GM20000 (cell line): ENCODE data around the gene HOXB13.

Source experiments
- DNase-seq: peaks from one replicate; pipeline ENCODE4 v3.0.0; 2012; ENCODE audit warnings: low spot score
- TF ChIP-seq, protein P1 (sequence below): IDR thresholded peaks from 2 replicates; pipeline ENCODE4 v1.5.1; 2012; ENCODE audit warnings: mild to moderate bottlenecking, control low read depth; ENCODE audit errors: extremely low read depth, missing control alignments

HOXB13 gene

GRCh38 chr17:48752399-48753288 is 24.1 kb upstream of the HOXB13 start:
- TF ChIP-seq, protein P1, sequence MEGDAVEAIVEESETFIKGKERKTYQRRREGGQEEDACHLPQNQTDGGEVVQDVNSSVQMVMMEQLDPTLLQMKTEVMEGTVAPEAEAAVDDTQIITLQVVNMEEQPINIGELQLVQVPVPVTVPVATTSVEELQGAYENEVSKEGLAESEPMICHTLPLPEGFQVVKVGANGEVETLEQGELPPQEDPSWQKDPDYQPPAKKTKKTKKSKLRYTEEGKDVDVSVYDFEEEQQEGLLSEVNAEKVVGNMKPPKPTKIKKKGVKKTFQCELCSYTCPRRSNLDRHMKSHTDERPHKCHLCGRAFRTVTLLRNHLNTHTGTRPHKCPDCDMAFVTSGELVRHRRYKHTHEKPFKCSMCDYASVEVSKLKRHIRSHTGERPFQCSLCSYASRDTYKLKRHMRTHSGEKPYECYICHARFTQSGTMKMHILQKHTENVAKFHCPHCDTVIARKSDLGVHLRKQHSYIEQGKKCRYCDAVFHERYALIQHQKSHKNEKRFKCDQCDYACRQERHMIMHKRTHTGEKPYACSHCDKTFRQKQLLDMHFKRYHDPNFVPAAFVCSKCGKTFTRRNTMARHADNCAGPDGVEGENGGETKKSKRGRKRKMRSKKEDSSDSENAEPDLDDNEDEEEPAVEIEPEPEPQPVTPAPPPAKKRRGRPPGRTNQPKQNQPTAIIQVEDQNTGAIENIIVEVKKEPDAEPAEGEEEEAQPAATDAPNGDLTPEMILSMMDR = no peak
- DNase-seq = no peak

- DNase-seq = no peak
- TF ChIP-seq, protein P1 = no peak
Observed at GRCh38 chr17:48751733-48752398, 23.3 kb upstream of the HOXB13 start.

DNA sequence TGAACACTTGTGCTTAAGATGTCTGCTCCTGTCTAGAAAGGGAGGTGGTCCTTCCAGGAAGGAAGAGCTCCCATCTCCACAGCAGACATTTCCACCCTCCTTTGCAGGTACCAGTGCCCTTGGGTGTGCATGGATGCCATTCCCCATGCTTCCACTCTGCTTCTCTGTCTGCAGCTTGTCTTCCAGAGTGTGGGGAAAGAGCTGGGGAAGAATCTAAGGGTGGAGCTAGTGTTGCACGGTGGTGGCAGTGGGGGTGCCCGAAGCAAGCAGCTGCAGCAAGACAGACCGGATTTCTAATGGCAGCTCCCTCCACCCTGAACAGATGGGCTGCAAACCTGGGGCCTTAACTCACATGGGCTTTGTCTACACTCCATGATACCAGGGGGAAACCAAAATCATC is 22.6 kb upstream of the HOXB13 start:
- no peak for DNase-seq
- TF ChIP-seq, protein P1 = no peak

DNA sequence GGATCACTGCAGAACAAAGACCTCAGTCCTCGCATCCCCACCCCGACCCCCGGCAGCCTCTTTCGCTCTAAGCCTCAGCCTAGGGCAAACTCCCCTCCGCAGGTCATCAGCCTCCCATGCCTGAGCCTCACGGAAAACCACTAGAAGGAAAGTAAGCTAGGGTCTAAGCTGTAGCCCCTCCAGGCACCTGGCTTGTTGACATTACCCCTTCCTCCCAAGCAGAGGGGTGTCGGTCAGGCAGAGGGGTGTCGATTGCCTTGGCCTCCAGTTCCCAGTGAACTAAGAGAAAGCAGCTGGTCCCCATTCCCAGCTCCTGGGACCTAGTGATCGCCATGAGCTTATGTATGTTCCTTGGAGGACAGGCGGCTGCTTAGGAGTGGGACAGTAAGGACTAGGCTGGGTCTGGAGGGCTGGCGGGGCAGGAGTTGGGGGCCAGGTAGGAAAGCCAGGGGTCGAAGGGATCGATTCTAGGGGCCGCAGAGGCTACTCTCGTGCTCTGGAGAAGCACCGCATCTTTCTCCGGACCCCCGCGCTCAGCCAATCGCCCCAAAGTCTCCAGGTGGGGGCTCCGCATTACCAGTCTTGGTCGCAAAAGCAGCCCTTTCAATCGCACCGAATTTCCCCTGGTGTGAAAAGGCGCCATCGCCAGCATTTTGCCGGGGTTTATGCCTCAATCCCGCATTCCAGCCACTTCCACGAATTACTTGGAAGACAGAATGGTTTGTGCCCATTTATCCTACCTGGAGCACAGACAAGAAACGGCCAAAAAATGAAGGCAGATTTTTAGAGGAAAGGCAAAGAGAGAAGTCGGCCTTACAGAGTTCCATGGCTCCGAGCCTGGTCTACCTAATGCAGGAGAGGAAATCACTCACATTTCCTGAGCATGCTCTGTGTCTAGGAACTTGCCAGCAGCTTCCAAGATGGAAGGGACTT is 21.3 kb upstream of the HOXB13 start:
- DNase-seq = no peak
- TF ChIP-seq, protein P1 = no peak

DNA sequence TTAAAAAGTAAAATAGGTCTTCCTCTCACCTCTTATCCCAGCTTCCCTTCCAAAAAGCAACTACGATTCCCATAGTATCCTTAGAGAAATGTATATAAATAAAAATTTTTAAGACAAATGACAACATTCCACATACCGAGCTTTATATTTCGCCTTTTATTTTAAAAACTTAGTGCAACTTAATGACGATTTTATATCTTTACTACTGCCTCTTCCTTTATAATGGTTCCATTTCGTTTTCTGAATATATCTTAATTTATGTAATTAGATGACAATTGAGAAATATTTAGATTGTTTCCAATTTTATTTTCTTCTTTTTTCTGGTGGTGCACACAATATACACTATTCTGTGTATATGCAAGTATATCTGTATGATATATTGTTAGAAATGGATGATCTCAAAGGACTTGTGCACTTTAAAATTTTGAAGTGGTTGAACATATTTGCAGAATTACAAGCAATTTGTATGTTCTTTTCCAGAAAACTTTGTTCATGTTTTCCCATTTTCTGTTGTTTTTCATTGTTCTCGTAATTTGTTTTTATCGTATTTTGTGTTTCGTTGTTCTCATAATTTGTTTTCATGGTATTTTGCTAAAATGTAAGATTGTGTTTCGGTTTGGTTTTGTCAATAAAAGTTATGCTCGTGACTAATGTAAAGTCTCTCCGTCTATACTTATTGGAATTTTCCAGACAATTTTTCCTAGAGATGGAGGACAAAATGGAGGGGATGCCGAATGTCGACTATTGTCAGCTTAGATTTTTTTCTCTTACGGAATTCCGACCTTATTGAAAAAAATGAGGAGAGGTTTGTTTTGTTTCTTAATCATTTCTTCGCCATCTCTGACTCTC is 20.4 kb upstream of the HOXB13 start:
- no peak for DNase-seq
- TF ChIP-seq, protein P1 = no peak

GRCh38 chr17:48747445-48748363 is 19.2 kb upstream of the HOXB13 start:
- TF ChIP-seq, protein P1 = no peak
- DNase-seq = no peak
